ENCODE data around the gene RAD51B.
"Not testable (repeated sequence)": the region's sequence is repeated elsewhere in the genome, so short reads cannot be mapped to it uniquely, and the experiment has no call there.

The RAD51B gene

DNA sequence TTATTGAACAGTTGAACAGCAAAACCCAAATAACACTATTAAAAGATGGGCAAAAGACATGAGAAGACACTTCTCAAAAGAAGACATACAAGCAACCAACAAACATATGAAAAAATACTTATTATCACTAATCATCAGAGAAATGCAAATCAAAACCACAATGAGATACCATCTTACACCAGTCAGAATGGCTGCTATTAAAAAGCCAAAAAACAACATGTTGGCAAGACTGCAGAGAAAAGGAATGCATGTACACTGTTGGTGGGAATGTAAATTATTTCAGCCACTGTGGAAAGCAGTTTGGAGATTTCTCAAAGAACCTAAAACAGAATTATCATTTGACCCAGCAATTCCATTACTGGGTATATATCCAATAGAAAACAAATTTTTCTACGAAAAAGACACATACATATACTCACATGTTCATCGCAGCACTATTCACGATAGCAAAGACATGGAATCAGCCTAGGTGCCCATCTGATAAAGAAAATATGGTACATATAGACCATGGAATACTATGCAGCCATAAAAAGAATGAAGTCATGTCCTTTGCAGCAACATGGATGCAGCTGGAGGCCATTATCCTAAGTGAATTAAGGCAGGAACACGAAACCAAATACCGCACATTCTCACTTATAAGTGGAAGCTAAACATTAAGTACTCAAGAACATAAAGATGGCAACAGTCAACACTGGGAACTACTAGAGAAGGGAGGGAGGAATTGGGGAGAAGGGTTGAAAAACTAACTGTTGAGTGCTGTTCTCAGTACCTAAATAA lies 367.1 kb downstream of the RAD51B start:
- DNase-seq, result not testable (repeated sequence)

DNA sequence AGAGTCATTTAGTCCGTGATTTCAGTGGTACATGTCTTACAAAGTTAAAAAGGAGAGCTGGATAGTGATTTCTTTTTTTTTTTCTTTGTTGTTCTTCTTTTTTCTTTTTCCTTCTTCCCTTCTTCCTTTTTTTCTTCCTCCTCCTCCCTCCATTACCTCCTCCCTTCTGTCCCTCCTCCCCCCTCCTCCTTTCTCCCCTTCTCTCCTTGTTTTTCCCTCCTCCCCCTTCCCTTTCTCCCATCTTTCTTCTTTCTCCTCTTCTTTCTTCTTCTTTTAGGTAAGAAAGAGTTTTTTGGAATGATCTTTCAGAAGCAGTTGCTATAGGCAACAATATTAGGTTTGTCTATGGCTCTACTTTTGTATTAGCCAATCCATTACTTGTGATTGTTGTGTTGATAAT lies 368.6 kb downstream of the RAD51B start:
- DNase-seq, result no peak

DNA sequence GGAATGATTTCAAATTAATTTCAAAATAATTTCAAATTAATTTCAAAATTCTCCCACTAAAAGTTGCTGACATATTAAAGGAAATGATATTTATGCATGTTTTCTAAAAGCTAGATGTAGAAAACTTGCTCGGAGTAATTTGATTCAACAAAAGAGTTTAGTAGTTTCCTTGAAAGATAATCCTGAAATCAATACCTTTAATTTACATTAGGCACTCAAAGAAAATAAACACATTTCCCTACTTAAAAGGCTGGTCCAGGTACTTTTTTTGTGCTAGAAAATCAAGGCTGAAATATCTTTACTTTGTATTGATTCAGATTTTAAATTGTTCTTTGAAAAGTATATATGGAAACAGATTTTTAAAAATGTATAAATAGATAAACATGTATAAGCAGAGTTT lies 370.5 kb downstream of the RAD51B start:
- no peak for DNase-seq

DNA sequence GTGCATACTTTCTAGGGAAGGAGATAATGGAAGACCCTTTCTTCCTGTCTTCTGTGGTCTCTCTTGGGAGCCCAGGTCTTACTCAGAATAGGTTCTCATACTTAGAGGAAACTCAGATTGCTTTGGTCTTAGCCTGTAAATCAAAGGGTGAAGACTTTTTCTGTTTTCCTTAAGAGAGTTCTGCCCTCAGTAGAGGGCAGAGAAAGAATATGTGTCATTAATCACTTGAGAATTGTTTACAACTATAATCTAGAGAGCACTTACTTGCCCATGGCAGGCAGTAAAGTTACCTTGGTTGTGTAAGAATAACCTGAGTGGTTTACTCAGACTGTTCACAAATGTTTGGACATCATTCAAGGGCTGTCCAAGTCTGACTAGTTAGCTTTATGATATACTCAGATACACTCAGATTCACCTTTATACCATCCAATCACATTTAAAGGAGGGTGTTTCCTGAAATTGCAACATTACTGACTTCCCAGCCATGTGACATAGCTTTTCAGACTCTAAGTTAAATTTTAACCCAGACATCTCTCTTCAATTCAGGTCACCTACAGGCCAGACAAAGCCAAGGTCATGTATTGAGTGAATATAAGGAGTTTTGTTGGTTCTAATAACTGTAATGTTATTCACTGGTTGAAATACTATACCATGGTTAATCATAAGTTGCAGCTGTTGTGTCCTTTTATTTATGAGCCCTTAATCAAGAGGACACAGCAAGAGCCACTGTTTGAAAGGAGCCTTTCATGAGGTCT lies 372.2 kb downstream of the RAD51B start:
- peak; percentile 65 for DNase-seq

DNA sequence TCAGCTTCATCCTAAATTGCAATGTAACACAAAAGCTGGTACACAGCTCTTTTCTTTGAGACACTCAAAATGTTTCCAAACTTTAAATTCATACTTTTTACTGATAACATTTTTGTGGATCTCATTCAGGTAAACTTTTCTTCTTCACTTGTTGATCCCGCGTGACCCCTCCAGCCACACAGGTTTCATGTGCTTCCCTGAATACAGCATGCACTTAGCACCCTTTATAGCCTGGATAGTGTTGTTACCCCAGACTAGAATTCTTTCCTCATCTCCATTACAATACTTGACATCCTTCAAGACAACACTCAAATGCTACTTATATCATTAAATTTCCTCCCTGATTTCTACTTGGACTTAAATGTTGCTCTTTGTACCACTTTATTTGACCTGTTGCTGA lies 373.4 kb downstream of the RAD51B start:
- no peak for DNase-seq

DNA sequence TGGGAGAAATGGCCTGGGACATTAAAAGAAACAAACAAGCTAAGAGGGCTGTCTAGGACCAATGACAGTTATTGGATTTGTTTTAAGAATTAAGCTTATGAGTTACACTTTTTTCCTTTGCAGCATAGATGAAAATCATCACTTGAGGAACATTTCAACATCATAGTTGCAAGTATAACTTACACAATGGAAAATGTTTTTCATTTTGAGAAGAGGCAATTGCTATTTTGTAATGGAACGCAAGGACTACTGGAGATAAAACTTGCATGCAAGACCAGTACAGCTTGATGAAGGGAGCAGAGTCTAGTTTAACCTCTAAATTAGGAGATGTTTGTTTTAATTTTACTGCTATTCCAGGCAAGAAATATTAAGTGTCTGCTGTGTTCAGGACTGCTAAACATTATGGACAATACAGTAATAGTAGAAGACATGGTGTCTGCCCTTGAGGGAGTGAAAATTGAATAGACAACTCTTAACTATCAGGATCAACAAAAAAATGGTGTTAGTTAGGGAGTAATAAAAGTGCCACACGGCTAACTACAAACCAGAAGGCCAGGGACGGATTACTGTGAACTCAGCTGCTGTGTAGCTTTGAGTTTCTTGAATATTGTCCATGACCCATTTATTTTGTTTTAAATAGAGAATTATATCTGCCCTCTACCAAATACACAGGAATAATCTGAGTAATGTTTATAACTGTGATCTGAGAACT lies 374.5 kb downstream of the RAD51B start:
- DNase-seq, result no peak

DNA sequence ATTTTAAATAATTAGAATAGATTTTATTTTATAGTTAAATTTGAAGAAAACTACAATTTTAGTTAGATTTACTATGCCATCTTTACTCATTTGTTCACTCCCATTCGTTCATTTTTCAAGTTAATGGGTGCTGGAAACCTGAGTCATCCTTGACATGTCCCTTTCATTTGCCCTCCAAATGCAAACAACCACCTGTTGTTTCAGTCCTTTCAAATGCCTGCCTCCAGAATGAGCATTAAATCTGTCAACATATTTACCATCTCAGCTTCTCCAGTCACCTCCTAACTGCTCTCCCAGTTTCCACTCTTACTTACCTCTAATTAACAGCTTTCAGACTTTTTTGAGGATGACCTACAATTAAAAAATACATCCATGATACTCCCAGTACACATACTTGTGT lies 375.5 kb downstream of the RAD51B start:
- peak; percentile 56 for DNase-seq

DNA sequence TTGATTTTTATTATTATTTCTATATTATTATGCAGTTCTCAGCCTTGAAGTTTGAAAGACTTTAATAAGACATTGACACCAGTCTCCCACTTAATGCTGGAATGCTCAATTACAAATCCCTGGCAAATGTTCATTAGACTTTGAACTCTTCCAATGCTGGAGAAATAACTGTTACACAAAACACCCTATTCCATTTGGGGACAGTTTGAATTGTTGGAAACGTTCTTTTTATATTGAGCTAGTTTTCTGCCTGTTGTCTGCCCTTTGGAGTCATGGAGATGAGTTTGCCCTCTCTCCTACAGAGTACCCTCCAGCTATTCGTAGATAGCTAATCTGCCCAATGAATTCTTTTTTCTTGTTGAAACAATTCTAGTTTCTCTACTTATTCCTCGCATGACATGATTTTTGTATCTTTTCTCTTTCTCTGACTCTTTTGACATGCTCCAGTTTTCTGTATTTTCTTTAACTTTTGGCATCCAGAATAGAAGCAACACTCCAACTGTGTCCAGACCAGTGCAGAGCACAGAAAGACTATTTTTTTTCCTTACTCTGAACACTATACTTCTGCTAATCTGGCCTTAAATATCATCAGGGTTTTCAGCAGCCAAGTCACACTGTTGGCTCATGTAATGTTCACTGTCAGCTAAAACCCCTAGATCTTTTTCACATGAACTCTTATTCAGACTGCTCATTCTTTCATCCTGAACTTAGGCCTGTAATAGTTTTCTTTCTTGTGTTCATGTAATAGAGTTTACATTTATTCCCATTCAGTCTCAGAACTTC lies 379.3 kb downstream of the RAD51B start:
- DNase-seq, result no peak

DNA sequence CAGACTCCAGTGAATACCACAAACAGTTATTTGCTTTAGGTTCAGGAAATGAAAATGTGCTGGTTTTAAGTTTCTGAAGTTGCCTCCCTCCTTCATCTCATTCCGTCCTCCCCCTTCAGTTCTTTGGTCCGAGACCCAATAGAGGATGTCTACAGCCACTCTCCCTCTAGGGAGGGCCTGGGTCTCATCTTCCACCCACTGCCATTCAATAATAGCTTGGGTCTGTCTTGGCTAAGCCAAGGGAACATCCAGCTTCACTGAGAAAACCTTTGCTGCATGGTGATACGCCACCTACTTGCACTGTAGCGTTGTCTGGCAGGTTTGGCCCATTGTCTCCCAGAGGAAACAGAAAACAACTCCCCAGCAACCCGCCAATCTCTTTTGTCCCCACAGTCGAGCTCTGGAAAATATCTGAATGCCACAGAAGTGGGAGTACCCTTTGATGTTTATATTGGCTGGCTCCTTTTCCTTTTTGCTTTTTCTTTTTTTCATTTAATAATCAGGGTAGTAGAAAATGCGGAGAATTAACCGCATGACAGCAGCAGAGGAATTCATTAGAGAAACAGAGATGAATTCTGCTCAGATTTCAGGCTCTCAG lies 380.1 kb downstream of the RAD51B start:
- DNase-seq, result no peak

DNA sequence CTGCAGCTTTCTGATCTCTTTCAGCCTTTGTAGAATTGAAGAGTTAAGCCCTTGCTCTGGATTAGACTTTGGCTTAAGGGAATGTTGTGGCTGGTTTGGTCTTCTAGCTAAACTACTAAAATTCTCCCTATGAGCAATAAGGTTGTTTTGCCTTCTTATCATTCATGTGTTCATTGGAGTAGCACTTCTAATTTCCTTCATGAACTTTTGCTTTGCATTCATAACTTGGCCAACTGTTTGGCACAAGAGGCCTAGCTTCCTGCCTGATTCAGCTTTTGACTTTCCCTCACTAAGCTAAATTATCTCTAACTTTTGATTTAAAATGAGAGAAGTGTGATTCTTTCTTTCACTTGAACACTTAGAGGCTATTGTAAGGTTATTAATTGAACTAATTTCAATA lies 384.3 kb downstream of the RAD51B start:
- no peak for DNase-seq

DNA sequence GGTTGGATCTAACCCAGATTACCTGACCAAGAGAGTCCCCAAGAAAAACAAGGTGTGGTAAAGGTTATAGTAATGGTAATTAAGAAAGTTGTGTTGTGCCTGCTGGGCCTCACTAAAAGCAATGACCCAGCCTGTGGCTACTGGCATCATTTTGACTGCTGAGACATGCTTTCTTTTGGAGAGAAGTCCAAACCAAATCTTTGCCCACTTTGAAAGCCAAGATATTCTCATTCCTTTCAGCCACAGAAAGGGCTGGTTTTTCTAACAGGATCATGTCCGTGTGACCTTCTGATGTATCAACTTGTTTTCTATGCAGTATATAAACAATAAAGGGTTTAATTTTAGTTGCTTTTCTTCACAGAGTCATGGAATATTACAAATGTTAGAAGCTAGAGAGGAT lies 388.6 kb downstream of the RAD51B start:
- no peak for DNase-seq

DNA sequence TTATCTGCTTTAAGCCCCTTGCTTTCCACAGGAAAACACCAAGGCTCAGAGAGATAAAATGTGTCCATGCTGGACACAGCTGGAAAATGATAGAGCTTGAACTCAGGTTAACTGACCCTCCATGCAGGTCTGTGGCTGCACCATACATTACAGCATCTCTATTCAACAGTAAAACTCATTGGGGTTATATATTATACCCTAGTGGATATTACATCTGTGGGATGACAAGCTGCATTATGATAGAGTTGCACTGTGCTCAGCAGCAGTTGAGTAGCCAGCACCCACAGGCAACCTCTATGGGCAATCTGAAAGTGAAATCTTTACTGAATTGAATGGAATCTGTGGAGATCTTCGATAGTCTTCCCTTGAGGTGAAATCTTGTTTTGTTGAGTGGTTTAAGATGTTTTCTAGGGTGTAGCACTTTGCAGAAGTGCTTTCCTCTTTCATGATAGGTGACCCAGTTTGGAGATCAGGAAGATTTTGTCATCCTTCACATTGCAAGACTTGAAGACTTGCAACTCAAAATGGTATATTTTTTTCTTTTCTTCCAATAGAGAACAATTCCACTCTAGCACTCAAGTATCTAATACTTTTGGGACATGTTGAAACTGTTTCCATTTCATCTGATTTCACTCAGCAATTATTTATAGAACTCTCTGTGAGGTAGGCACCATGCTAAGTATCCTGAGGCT lies 389.2 kb downstream of the RAD51B start:
- no peak for DNase-seq

DNA sequence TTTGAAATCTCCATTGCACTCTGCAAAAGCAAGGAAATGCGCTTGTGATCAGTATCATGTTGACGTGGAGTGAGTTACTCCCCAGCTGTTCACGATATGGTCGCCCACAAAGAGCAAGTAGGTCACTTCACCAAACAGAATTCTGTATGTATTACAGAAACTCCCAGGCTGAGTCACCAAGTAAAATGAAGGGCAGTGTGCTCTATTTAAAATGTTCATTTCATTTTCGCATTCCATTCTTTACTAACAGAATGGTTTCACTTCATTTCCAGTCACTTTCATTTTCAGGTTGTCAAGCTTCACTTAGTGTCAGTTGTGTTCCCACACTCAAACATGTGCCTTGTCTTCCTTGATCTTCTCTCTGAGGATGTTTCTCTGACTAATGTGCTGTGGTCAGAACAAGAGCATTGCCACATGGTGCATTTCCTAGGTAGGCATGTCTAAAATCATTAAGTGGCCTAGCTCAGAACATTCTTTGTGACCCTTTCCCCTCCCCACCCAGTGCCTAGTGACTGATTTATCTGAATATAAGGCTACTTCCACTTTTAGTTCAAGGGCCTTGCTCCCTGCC lies 391.2 kb downstream of the RAD51B start:
- no peak for DNase-seq

DNA sequence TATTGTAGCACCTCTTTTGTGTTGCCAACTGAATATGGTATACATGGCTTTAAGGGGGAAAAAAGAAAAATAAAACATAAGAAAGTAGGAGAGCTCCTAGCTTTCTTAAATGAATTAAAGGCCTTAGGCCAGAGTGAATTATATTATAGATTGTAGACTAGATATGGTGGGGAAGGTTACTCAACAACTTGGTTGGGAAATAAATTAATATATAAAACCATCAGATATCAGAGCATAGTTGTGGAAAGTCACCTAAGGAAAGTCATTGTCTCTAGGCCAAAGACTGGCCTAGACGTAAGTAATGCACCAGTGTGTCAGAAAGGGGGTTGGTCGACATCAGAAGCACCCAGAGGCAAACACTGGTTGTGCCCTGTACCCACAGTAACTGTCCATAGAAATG lies 391.8 kb downstream of the RAD51B start:
- DNase-seq, result no peak

DNA sequence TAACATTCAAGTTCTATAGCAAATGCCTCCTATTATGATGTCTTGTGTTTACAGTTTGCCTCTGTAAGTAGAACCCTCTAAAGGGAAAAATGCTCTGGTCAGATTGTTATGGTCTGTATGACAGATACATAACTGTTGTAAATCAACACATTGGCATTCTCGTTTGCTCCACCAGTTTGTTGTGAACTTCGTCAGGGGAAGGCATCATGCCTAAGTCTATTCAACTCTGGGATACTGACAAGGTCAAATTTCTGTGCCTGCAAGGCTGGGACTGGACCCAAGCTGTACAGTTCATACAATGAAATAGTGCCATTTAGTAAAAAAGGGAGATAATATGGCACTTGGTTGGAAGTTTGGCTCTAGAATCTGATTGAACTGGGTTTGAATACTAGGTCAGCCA lies 392.3 kb downstream of the RAD51B start:
- no peak for DNase-seq

DNA sequence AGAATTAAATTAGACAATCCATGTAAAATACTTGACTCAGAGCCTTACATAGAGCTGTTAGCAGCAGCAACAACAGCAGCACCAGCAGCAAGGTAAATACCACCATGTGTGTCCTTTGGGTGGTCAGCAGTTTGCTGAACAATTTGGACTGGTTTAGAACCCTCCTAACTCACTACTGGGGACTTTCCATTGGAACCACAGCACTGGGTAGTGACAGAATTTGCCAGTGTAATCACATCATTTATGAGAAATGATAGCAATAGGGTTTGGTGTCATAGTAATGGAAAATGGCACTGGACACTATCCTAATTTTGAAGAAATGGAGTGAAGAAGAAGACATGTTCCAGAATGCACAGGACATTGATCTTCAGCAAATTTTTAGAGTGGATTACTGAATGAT lies 392.8 kb downstream of the RAD51B start:
- DNase-seq, result no peak

DNA sequence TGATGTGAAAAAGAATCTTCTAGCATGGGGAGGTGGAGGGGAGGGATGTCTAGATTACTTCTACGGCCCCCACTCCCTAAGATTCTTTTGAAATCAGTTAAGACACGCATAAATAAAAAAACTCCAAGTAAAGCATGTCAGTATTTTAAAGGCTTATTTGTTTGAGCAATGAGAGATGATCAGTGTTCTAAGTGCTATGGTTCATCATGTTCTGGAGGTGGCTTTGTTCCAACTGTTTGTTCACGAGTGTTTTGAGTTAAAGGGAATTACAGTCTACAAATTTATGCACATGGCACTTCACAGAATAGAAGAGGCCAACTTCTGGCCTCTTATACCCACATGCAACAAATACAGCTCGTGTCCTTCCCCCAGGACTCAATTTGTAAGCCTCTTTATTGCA lies 394.9 kb downstream of the RAD51B start:
- DNase-seq, result no peak

DNA sequence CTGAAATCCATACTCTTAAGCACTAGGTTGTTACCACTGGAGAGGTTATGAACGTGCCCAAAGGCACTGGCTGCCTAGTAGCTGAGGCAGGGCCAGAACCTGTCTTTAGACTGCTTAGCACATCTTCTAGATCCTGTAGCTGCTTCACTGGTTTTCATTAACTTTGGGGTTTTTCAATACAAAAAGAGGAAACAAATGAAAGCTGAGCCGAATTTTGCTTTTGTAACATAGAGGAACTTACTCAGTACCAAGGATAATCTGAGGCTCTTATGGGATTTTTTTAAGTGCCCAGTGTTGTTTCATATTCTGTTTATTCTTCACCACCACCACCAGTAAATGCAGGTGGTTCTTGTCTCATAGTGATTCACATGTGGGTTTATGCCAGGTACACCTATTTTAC lies 396.1 kb downstream of the RAD51B start:
- no peak for DNase-seq

DNA sequence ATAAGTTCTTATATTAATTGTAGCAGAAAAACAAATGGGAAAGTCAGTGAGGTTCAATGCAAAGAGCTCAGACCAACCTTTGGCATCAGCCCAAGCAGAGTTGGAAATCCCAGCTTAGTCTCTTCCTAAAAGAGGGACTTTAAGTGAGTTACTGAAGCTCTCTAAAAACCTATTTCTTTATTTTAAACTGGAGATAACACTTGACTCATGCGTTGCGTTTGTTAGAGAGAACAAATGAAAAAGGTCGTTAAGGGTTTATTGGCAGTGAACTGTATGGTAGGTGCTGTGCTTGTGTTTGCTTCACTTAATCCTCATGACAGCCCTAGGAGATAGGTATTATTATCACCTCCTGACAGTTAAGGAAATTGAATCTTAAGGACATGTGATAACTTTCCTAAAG lies 396.5 kb downstream of the RAD51B start:
- DNase-seq, result no peak

DNA sequence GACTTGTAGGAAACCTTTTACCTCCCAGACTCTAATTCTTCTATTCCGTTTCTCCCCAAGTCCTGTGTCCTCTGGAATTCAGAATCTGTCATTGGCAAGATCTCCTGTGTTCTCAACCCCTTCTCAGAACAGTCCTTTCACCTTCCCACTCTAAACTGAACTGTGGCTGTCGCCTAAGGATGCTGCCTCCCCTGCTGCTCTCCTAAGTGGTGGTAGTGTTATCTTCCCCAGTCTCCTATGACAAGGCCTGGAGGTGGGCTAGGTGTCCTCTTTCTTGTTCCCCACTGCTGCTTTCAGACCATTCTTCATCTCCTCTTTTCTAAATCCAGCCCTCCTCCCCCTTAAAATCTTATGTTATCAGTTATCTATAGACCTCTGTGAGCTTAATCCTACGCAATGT lies 397.4 kb downstream of the RAD51B start:
- DNase-seq, result no peak

DNA sequence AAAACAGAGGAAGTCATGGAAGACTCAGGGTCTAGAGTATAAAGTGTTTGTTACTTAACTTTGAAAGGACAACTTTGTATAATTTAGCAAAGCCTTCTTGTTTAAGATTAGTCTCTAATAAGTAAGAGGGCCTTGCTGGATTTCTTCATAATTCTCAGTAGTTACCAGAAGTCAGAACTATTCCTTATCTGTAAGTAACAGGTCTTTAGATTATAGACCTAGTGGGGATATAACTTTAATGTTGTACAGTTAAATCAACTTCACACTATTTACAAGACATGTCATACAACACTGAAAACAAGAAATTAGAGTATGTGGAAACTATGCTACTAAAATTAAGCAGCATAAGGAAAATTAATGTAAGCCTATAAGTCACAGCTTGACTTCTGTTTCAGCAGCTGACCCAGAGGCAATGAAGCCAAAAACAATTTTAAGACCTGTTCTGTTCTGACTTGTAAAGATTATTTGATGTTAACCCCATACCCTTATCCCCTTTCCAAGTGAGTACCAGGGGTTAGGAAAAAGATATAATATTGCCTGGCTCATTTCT lies 398.3 kb downstream of the RAD51B start:
- DNase-seq, result no peak

Measured in NCI-H510A (cell line).